ENCODE measurements around the gene EFNA5. TPM values are rescaled to one million over a fixed set of nuclear protein-coding genes. Genes with fewer than 3 reads are reported as not detected.

Gene EFNA5
- polyA plus RNA-seq, 1 donor from 2014 or later, result 4.2 TPM

DNA sequence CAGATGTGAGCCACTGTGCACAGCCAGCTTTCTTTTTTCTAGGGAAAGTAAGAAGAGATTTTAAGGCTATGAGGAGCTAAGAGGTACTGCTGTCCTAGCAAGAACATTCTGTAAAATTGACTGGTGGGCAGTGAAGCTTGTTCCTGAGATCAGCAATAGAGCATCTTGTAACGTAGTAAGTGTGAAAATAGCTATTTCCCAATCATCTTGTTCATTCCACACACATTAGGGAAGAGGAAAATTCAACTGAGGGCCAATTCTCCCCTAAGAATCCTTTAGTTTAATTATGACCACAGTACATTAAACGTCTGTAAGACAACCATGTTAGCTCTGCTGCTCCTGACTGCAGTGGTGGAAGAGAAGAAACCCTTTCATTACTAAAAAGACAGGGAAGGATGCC, 246.2 kb downstream of the EFNA5 start:
- Histone ChIP-seq H3K4me3 (ENCODE audit: low read length) (no peak overlapping the region), H3K9me3 (ENCODE audit: low read length) (no peaks in the 10 kb centered on the region), H3K9ac (ENCODE audit: low read length) (no peak overlapping the region), H3K27ac (ENCODE audit: low read length) (no peak overlapping the region), H2AFZ (ENCODE audit: low read depth, low read length) (no peak overlapping the region), H3K9me2 (ENCODE audit: insufficient read depth, low read length) (no peaks in the 10 kb centered on the region), H4K20me1 (ENCODE audit: insufficient read depth) (no peaks in the 10 kb centered on the region), H3K4me2 (ENCODE audit: low read length) (no peak overlapping the region), H3K27me3 (ENCODE audit: insufficient read depth, low read depth, low read length) (no peaks in the 10 kb centered on the region), H3K79me2 (replicated peaks; ENCODE audit: insufficient read depth, low read length) (no peaks in the 10 kb centered on the region), H3F3A (ENCODE audit: insufficient read depth, low read length, poor library complexity, severe bottlenecking) (no peaks in the 10 kb centered on the region), H3K36me3 (ENCODE audit: insufficient read depth, low read length) (no peaks in the 10 kb centered on the region)
- no peak for TF ChIP-seq EZH2 (IDR thresholded peaks at IDR 0.05; ENCODE audit: borderline replicate concordance, insufficient read depth, low read length, poor library complexity, severe bottlenecking)
- no peak for TF ChIP-seq POLR2AphosphoS5 (IDR thresholded peaks at IDR 0.05)
- no peak for TF ChIP-seq RAD21 (conservative IDR thresholded peaks at IDR 0.05)
- TF ChIP-seq TAF1 (IDR thresholded peaks at IDR 0.05; ENCODE audit: low read depth), result no peak
- TF ChIP-seq, protein P1, sequence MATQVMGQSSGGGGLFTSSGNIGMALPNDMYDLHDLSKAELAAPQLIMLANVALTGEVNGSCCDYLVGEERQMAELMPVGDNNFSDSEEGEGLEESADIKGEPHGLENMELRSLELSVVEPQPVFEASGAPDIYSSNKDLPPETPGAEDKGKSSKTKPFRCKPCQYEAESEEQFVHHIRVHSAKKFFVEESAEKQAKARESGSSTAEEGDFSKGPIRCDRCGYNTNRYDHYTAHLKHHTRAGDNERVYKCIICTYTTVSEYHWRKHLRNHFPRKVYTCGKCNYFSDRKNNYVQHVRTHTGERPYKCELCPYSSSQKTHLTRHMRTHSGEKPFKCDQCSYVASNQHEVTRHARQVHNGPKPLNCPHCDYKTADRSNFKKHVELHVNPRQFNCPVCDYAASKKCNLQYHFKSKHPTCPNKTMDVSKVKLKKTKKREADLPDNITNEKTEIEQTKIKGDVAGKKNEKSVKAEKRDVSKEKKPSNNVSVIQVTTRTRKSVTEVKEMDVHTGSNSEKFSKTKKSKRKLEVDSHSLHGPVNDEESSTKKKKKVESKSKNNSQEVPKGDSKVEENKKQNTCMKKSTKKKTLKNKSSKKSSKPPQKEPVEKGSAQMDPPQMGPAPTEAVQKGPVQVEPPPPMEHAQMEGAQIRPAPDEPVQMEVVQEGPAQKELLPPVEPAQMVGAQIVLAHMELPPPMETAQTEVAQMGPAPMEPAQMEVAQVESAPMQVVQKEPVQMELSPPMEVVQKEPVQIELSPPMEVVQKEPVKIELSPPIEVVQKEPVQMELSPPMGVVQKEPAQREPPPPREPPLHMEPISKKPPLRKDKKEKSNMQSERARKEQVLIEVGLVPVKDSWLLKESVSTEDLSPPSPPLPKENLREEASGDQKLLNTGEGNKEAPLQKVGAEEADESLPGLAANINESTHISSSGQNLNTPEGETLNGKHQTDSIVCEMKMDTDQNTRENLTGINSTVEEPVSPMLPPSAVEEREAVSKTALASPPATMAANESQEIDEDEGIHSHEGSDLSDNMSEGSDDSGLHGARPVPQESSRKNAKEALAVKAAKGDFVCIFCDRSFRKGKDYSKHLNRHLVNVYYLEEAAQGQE (IDR thresholded peaks at IDR 0.05; ENCODE audit: borderline replicate concordance), result no peak
- TF ChIP-seq EP300 (conservative IDR thresholded peaks at IDR 0.05; ENCODE audit: poor library complexity, severe bottlenecking), result no peak
- no peak for TF ChIP-seq MXI1 (conservative IDR thresholded peaks at IDR 0.05; ENCODE audit: poor library complexity, severe bottlenecking)
- TF ChIP-seq, protein P2, sequence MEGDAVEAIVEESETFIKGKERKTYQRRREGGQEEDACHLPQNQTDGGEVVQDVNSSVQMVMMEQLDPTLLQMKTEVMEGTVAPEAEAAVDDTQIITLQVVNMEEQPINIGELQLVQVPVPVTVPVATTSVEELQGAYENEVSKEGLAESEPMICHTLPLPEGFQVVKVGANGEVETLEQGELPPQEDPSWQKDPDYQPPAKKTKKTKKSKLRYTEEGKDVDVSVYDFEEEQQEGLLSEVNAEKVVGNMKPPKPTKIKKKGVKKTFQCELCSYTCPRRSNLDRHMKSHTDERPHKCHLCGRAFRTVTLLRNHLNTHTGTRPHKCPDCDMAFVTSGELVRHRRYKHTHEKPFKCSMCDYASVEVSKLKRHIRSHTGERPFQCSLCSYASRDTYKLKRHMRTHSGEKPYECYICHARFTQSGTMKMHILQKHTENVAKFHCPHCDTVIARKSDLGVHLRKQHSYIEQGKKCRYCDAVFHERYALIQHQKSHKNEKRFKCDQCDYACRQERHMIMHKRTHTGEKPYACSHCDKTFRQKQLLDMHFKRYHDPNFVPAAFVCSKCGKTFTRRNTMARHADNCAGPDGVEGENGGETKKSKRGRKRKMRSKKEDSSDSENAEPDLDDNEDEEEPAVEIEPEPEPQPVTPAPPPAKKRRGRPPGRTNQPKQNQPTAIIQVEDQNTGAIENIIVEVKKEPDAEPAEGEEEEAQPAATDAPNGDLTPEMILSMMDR (IDR thresholded peaks at IDR 0.05; ENCODE audit: poor library complexity, severe bottlenecking), result no peak
- no peak for TF ChIP-seq SMC3 (conservative IDR thresholded peaks at IDR 0.05; ENCODE audit: poor library complexity)

DNA sequence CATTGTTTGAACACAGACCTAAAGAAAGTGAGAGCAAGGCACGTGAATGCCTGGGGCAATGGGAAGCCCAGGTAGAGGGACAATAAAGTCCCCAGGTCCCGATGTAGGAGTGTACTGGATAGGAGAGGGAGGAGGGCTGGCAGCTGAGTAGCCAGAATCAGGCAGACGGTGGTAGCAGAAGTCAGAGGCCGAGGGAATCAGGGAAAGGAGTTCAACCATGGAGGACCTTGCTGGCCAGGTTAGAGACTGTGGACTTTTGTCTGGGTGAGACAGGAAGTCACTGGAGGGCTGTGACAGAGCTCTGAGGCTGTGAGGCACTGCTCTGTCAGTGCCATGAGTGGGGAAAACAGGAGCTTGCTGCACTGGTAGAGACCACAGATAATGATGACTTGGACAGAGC, 248.2 kb downstream of the EFNA5 start:
- no peak overlapping the region for H3K4me3 ChIP-seq (ENCODE audit: low read length)
- no peaks in the 10 kb centered on the region for H3F3A ChIP-seq (ENCODE audit: insufficient read depth, low read length, poor library complexity, severe bottlenecking)
- H3K9me3 ChIP-seq (ENCODE audit: low read length), result no peaks in the 10 kb centered on the region
- no peak overlapping the region for H2AFZ ChIP-seq (ENCODE audit: low read depth, low read length)
- no peak for TF ChIP-seq POLR2AphosphoS5 (IDR thresholded peaks at IDR 0.05)
- no peak for TF ChIP-seq RAD21 (conservative IDR thresholded peaks at IDR 0.05)
- no peak for TF ChIP-seq TAF1 (IDR thresholded peaks at IDR 0.05; ENCODE audit: low read depth)
- TF ChIP-seq SMC3 (conservative IDR thresholded peaks at IDR 0.05; ENCODE audit: poor library complexity), result no peak
- TF ChIP-seq MXI1 (conservative IDR thresholded peaks at IDR 0.05; ENCODE audit: poor library complexity, severe bottlenecking), result no peak
- TF ChIP-seq, protein P1 (IDR thresholded peaks at IDR 0.05; ENCODE audit: borderline replicate concordance), result no peak
- no peak for TF ChIP-seq EP300 (conservative IDR thresholded peaks at IDR 0.05; ENCODE audit: poor library complexity, severe bottlenecking)
- no peak for TF ChIP-seq EZH2 (IDR thresholded peaks at IDR 0.05; ENCODE audit: borderline replicate concordance, insufficient read depth, low read length, poor library complexity, severe bottlenecking)
- TF ChIP-seq, protein P2 (IDR thresholded peaks at IDR 0.05; ENCODE audit: poor library complexity, severe bottlenecking), result no peak
- H3K27ac ChIP-seq (ENCODE audit: low read length), result no peak overlapping the region
- no peaks in the 10 kb centered on the region for H3K36me3 ChIP-seq (ENCODE audit: insufficient read depth, low read length)
- no peaks in the 10 kb centered on the region for H4K20me1 ChIP-seq (ENCODE audit: insufficient read depth)
- H3K79me2 ChIP-seq (replicated peaks; ENCODE audit: insufficient read depth, low read length), result no peaks in the 10 kb centered on the region
- no peaks in the 10 kb centered on the region for H3K9me2 ChIP-seq (ENCODE audit: insufficient read depth, low read length)
- H3K4me2 ChIP-seq (ENCODE audit: low read length), result no peak overlapping the region
- no peaks in the 10 kb centered on the region for H3K27me3 ChIP-seq (ENCODE audit: insufficient read depth, low read depth, low read length)
- H3K9ac ChIP-seq (ENCODE audit: low read length), result no peak overlapping the region

All from neural cell (in vitro differentiated cells).